Spleen (tissue), 11 donors: ENCODE measurements around the gene IAPP. TPM values are rescaled to one million over a fixed set of nuclear protein-coding genes. Genes with fewer than 3 reads are reported as not detected.
"Not testable (repeated sequence)": the region's sequence is repeated elsewhere in the genome, so short reads cannot be mapped to it uniquely, and the experiment has no call there.

Experiments
- DNase-seq: peaks from one replicate; pipeline ENCODE4 v3.0.0-alpha.2; 2020
- H3K27ac ChIP-seq, 8 donors: fragments of 200-600 bp; sonication (generic) in 7 of 8; 1 replicate in 4 of 8; 2 replicates in 4 of 8; pipeline versions ENCODE4 v1.5.0 to v1.8.0; 2016 to 2021; ENCODE audit warnings: inconsistent platforms in 4 of 8, mild to moderate bottlenecking in 4 of 8, moderate library complexity in 1 of 8
- H3K27me3 ChIP-seq, 7 donors: fragments of 200-600 bp; sonication (generic) in 6 of 7; replicated peaks in 1 of 7; 1 replicate in 4 of 7; 2 replicates in 3 of 7; pipeline versions ENCODE4 v1.5.0 to v1.8.0; 2016 to 2021; ENCODE audit warnings: inconsistent platforms in 3 of 7, mild to moderate bottlenecking in 1 of 7
- H3K36me3 ChIP-seq, 6 donors: fragments of 200-600 bp; sonication (generic) in 5 of 6; 1 replicate in 4 of 6; 2 replicates in 2 of 6; pipeline versions ENCODE4 v1.5.0 to v1.8.0; 2016 to 2021; ENCODE audit warnings: inconsistent platforms in 2 of 6
- H3K4me1 ChIP-seq, 6 donors: fragments of 200-600 bp; sonication (generic) in 5 of 6; 1 replicate in 3 of 6; 2 replicates in 3 of 6; pipeline versions ENCODE4 v1.5.0 to v1.8.0; 2016 to 2021; ENCODE audit warnings: inconsistent platforms in 3 of 6
- H3K4me3 ChIP-seq, 8 donors: fragments of 200-600 bp; sonication (generic) in 7 of 8; 1 replicate in 4 of 8; 2 replicates in 4 of 8; pipeline versions ENCODE4 v1.5.0 to v1.8.0; 2016 to 2021; ENCODE audit warnings: inconsistent platforms in 4 of 8, mild to moderate bottlenecking in 4 of 8, moderate library complexity in 2 of 8
- H3K9me3 ChIP-seq, 8 donors: fragments of 200-600 bp; sonication (generic) in 7 of 8; 1 replicate in 4 of 8; 2 replicates in 4 of 8; pipeline versions ENCODE4 v1.5.0 to v1.8.0; 2016 to 2021; ENCODE audit warnings: inconsistent platforms in 4 of 8
- POLR2A ChIP-seq, 3 donors: fragments of 450-650 bp; IDR thresholded peaks; one replicate each; pipeline ENCODE4 v1.5.1; 2017; ENCODE audit warnings: antibody characterized with exemption in 3 of 3, mild to moderate bottlenecking in 1 of 3
- POLR2AphosphoS5 ChIP-seq, 3 donors: sonication (generic); formaldehyde crosslinking; IDR thresholded peaks; one replicate each; pipeline ENCODE4 v1.5.1; 2017; ENCODE audit warnings: antibody characterized with exemption in 3 of 3
- WGBS, 5 donors: extraction: QIAGEN DNeasy Blood & Tissue Kit in 3 of 5; methylation state at CpG; one replicate each; pipeline versions ENCODE4 v1.1.5 to v1.1.7; 2013 to 2018; 5-methylcytosine and 5-hydroxymethylcytosine counted together
- intact Hi-C: fragments of 100-400 bp; cut with DNase I; formaldehyde crosslinking; loops from one replicate; pipeline ENCODE4 v1.15.0; 2023; ENCODE audit warnings: low total_unique reads
- polyA plus RNA-seq, 3 donors: library from polyadenylated mRNA; stranded (reverse); fragments of 200-250 nt; gene quantifications; one replicate each; pipeline ENCODE4 v1.2.1, GENCODE V29; 2013
- total RNA-seq, 7 donors: library from RNA; depleted of rRNA in 3 of 7; stranded (reverse); fragments of >200 nt in 3 of 7; fragmentation: NEBNext Ultra II Directional in 4 of 7; extraction: Animal tissue kit (Norgen Biotek cat#: 25700) in 4 of 7; gene quantifications; one replicate each; pipeline versions ENCODE4 v1.1.0 to v1.2.1, GENCODE V29; 2016 to 2021
- TF ChIP-seq, protein P1 (sequence below), 11 experiments: fragments of 200-600 bp in 7 of 11; fragments of 450-650 bp in 4 of 11; sonication (generic) in 4 of 11; IDR thresholded peaks in 8 of 11; conservative IDR thresholded peaks in 3 of 11; 1 replicate in 7 of 11; 2 replicates in 4 of 11; pipeline versions ENCODE4 v1.4.0 to v1.8.0; 2016 to 2021; ENCODE audit warnings: antibody characterized with exemption in 11 of 11, inconsistent platforms in 4 of 11, mild to moderate bottlenecking in 1 of 11
- donor health status: healthy with polysubstance abuse.
- donor health status: DM: no; HTN: no; CAD: no; lungs with moderate emphysema.
- donor health status: DM: no; HTN: no; CAD: no.
- donor health status: Bipolar disorder and iron deficiency.
- donor health status: healthy.
- donor health status: DM: no; HTN: no; CAD: no.
- donor health status: DM: yes; HTN: yes; CAD: no.

The IAPP gene
- total and polyA plus RNA-seq, 10 donors = 0.04 to 0.21 TPM; not detected in 8

GRCh38 chr12:21354641-21355040 is 18.1 kb upstream of the IAPP start:
- no peaks in the 10 kb centered on the region for H3K36me3 ChIP-seq
- WGBS, 5 donors = 60 to 90% (median 81%) methylated on average over 1 of the region's 1 CpG
- DNase-seq = no peak
- TF ChIP-seq POLR2A (IDR thresholded peaks at IDR 0.05) (no peak), POLR2AphosphoS5 (IDR thresholded peaks at IDR 0.05) (no peak)
- TF ChIP-seq, protein P1, sequence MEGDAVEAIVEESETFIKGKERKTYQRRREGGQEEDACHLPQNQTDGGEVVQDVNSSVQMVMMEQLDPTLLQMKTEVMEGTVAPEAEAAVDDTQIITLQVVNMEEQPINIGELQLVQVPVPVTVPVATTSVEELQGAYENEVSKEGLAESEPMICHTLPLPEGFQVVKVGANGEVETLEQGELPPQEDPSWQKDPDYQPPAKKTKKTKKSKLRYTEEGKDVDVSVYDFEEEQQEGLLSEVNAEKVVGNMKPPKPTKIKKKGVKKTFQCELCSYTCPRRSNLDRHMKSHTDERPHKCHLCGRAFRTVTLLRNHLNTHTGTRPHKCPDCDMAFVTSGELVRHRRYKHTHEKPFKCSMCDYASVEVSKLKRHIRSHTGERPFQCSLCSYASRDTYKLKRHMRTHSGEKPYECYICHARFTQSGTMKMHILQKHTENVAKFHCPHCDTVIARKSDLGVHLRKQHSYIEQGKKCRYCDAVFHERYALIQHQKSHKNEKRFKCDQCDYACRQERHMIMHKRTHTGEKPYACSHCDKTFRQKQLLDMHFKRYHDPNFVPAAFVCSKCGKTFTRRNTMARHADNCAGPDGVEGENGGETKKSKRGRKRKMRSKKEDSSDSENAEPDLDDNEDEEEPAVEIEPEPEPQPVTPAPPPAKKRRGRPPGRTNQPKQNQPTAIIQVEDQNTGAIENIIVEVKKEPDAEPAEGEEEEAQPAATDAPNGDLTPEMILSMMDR (IDR thresholded peaks at IDR 0.05 in 8 of 11, conservative IDR thresholded peaks at IDR 0.05 in 3 of 11) = no peak
- intact Hi-C loops = no loop called here
- no peak overlapping the region for H3K27ac ChIP-seq
- no peaks in the 10 kb centered on the region for H3K27me3 ChIP-seq
- H3K4me1 ChIP-seq = no peaks in the 10 kb centered on the region
- no peak overlapping the region for H3K4me3 ChIP-seq
- H3K9me3 ChIP-seq = no peaks in the 10 kb centered on the region

DNA sequence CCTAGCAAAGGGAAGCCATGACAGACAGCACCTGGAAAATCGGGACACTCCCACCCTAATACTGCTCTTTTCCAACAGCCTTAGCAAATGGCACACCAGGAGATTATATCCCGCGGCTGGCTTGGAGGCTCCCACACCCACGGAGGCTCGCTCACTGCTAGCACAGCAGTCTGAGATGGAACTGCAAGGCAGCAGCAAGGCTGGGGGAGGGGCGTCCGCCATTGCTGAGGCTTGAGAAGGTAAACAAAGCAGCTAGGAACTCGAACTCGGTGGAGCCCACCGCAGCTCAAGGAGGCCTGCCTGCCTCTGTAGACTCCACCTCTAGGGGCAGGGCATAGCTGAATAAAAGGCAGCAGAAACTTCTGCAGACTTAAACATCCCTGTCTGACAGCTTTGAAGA is 12.1 kb upstream of the IAPP start:
- H3K4me3 ChIP-seq, H3K27ac ChIP-seq, H3K4me1 ChIP-seq, H3K27me3 ChIP-seq, DNase-seq, H3K36me3 ChIP-seq, intact Hi-C loops, H3K9me3 ChIP-seq: not testable (repeated sequence)
- WGBS, 5 donors = 53 to 88% (median 83%) methylated on average over 3 to 10 of the region's 10 CpGs

DNA sequence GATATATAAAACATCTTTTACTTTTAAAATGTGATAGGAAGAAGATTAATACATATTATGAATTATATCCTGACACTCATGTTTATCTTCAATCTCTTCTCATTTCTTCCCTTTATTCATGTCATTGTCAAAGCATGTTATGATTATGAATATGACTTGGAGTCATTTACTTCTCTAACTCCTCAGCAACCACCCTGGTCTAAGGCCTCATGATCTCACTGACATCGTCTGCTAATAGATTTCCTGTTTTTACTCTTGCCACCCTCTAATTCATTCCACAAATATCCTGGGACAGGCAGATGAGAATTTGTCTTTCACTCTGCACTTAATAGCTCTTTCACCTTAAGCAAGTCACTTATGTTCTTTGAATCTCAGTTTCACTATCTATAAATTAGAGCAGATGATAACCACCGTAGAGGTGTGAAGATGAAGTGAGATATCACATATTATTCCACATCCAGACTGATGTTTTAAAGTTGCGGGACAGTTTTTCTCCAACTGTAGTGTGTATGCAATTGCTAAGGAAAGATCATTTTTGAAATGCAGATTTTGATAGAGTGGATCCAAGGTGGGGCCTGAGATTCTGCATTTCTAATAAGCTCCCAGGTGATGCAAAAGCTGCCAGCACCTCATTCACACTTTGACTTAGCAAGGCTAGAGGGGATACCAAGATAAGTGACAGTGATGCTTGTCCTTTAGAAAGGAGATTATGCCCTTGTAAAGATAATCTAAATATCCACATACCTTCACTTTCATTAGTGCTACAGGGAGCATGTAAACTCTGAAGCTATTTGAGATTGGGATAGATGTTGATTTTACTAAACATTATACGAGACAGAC is 3.3 kb upstream of the IAPP start:
- no peak for DNase-seq
- WGBS, 5 donors = 56 to 61% (median 60%) methylated on average over 4 of the region's 4 CpGs
- Histone ChIP-seq H3K4me3 (no peak overlapping the region), H3K4me1 (no peaks in the 10 kb centered on the region), H3K9me3 (no peaks in the 10 kb centered on the region), H3K27ac (no peak overlapping the region), H3K27me3 (no peaks in the 10 kb centered on the region), H3K36me3 (no peaks in the 10 kb centered on the region)
- intact Hi-C loops = no loop called here
- TF ChIP-seq, protein P1 (IDR thresholded peaks at IDR 0.05 in 8 of 11, conservative IDR thresholded peaks at IDR 0.05 in 3 of 11) = no peak
- TF ChIP-seq POLR2A (IDR thresholded peaks at IDR 0.05) = no peak
- TF ChIP-seq POLR2AphosphoS5 (IDR thresholded peaks at IDR 0.05) = no peak

DNA sequence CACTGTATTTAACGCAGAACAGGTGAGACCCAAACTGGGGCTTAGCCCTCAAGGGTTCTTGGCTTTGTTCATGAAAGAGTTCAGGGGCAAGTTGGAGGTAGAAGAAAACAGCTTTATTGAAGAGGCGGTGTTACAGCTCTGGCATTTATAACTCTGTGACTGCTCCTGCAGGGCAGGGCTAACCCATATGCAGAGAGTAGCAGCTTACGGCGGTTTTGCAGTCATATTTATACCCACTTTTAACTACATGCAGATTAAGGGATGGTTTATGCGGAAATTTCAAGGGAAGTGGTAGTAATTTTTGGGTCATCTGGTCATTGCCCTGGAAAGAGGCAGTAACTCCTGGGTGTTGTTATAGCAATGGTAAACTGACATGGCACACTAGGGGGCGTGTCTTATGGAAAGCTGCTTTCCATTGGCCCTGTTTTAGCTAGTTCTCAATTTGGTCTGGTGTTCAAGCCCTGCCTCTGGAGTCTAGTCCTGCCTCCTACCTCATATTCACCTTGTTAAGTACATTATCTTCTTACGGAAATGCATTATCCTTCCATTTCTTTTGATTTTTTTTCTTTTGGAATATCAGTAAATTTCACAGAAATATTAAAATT is 1.8 kb upstream of the IAPP start:
- no peaks in the 10 kb centered on the region for H3K9me3 ChIP-seq
- H3K36me3 ChIP-seq = no peaks in the 10 kb centered on the region
- H3K4me1 ChIP-seq = no peaks in the 10 kb centered on the region
- DNase-seq = no peak
- no peak overlapping the region for H3K27ac ChIP-seq
- TF ChIP-seq, protein P1 (IDR thresholded peaks at IDR 0.05 in 8 of 11, conservative IDR thresholded peaks at IDR 0.05 in 3 of 11) = no peak
- TF ChIP-seq POLR2A (IDR thresholded peaks at IDR 0.05) (no peak), POLR2AphosphoS5 (IDR thresholded peaks at IDR 0.05) (no peak)
- no peaks in the 10 kb centered on the region for H3K27me3 ChIP-seq
- intact Hi-C loops = no loop called here
- WGBS, 5 donors = 83 to 90% (median 88%) methylated on average over 7 of the region's 7 CpGs
- H3K4me3 ChIP-seq = no peak overlapping the region
